ENCODE data around the gene RALGDS.

Gene RALGDS

GRCh38 chr9:133128152-133128551 is 7.1 kb upstream of the RALGDS start:
- in situ Hi-C loops (cut with HindIII; ENCODE audit: low sequenced_read_pairs), result no loop called here
- no peak for DNase-seq (ENCODE audit: low read depth, low spot score)
- no peak for TF ChIP-seq CTCF (IDR thresholded peaks at IDR 0.05; ENCODE audit: low read depth, low read length)
- no peak overlapping the region for H3K4me3 ChIP-seq (ENCODE audit: low read depth, low read length)

DNA sequence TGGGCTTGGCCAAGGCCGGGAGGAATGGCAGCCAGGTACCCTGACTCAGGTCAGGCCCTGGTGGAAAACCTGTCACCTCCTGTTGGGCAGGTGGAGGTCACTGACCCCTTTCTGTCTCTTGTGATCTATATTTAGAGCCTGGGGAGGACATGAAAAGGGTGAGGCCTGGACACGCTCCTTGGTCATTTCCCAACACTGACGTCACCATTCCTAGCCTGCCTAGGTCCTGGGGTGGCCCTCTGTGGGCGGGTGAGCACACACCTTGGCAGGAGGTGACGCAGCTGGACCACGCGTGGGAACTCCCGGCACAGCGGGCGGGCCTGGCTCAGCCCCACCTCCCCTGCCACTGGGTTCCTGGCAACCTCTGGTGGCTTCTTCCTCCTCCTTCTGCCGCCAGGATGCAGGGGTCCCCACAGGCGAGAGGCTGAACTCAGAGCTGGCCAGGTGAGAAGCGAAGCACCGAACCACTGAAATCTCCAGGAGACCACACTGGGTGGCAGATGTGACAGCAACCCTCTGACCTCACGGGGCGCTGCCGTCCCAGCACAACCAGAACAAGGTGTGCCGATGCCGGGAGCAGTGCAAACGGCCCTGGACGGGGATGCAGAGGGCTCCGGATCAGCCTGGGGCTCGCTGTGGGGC is 6.4 kb upstream of the RALGDS start:
- DNase-seq (ENCODE audit: low read depth, low spot score), result no peak
- in situ Hi-C loops (cut with HindIII; ENCODE audit: low sequenced_read_pairs), result no loop called here
- no peak for TF ChIP-seq CTCF (IDR thresholded peaks at IDR 0.05; ENCODE audit: low read depth, low read length)
- no peak overlapping the region for H3K4me3 ChIP-seq (ENCODE audit: low read depth, low read length)

DNA sequence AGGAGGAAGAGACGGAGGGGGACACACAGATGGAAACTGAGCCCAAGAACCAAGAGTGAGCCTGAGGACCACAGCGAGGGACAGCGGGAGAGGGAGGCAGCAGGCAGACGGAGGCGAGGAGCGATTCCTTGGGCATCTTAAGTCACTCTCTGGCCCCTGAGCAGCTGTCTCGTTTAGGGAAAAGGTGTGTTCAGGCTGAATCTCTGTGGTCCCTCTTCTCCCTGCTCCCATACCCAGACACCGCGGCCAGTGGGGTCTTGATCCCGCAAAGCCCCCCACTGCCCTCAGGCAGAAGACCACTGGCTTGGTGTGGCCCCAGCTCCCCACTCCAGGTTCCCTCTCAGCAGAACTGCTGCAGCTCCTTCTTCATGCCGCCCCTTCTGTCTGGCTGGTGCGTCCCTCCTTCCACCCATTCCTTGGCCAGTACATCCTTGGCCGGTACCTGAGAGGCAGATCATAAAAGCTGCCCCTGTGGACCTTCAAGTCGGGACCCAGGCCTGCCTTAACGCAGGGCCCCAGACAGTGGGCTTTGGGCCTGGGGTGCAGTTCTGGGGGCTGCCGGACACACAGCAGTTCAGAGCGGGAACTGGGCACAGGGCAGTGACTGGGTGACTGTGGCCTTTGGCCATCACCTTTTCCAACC is 5.8 kb upstream of the RALGDS start:
- DNase-seq (ENCODE audit: low read depth, low spot score), result no peak
- in situ Hi-C loops (cut with HindIII; ENCODE audit: low sequenced_read_pairs), result no loop called here
- TF ChIP-seq CTCF (IDR thresholded peaks at IDR 0.05; ENCODE audit: low read depth, low read length), result no peak
- H3K4me3 ChIP-seq (ENCODE audit: low read depth, low read length), result no peak overlapping the region

GRCh38 chr9:133125941-133126696 is 5.1 kb upstream of the RALGDS start:
- no peak for TF ChIP-seq CTCF (IDR thresholded peaks at IDR 0.05; ENCODE audit: low read depth, low read length)
- no peak overlapping the region for H3K4me3 ChIP-seq (ENCODE audit: low read depth, low read length)
- in situ Hi-C loops (cut with HindIII; ENCODE audit: low sequenced_read_pairs), result no loop called here
- peak; percentile 67 for DNase-seq (ENCODE audit: low read depth, low spot score)

DNA sequence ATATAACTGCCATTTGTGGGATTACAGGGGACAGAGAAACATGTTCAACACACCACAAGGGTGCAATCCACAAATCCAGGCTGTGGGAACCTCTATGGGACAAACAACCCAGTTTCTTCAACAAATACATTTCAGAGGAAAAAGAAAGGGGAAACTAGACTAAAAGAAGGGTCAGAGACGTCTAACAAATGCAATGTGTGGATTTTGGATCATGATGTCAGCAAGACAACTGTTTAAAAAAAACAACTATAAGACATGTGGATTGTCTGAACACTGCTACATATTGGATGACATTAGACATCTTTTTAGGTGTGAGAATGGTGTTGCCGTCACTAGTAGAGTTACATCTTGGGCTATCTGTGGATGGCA is 3.9 kb upstream of the RALGDS start:
- TF ChIP-seq CTCF (IDR thresholded peaks at IDR 0.05; ENCODE audit: low read depth, low read length), result no peak
- in situ Hi-C loops (cut with HindIII; ENCODE audit: low sequenced_read_pairs), result no loop called here
- DNase-seq (ENCODE audit: low read depth, low spot score), result no peak
- no peak overlapping the region for H3K4me3 ChIP-seq (ENCODE audit: low read depth, low read length)

DNA sequence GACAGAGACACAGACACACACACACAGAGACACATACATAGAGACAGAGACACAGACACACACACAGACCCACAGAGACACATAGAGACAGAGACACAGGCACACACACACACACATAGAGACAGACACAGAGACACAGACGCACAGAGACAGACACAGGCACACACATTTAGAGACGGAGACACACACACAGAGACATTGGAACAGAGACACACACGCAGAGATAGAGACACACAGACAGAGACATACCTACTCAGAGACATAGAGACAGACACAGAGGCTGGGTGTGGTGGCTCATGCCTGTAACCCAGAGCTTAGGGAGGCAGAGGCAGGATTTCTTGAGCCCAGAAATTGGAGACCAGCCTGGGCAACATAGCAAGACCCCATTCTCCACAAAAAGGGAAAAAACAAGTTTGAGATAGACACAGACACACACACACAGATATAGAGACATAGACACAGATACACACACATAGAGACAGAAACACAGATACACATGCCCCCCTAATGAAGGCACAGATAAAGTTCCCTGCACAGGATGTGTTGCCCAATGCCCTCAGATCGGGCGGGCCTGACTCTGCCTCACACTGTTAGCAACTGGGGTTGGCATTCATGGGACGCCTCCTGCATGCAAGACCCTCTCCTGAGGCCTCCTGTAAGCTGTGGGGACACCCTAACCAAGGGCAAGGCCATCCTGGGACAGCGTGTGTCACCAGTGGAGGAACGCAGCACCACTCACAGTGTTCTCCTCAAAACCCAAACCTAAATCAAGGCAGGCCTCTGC is 3.3 kb upstream of the RALGDS start:
- no peak overlapping the region for H3K4me3 ChIP-seq (ENCODE audit: low read depth, low read length)
- in situ Hi-C loops (cut with HindIII; ENCODE audit: low sequenced_read_pairs), result no loop called here
- no peak for DNase-seq (ENCODE audit: low read depth, low spot score)
- no peak for TF ChIP-seq CTCF (IDR thresholded peaks at IDR 0.05; ENCODE audit: low read depth, low read length)
